ENCODE measurements around the gene PER2.

PER2 gene

GRCh38 chr2:238224356-238225035 lies 63.9 kb downstream of the PER2 start:
- Histone ChIP-seq H3K9ac (ENCODE audit: low read length) (no peak overlapping the region), H3K4me3 (ENCODE audit: low read length) (no peak overlapping the region), H3K9me3 (ENCODE audit: insufficient read depth, low read length) (no peaks in the 10 kb centered on the region), H3K27ac (ENCODE audit: low read length) (no peak overlapping the region), H4K20me1 (ENCODE audit: insufficient read depth, low read length) (no peaks in the 10 kb centered on the region), H3K4me2 (ENCODE audit: low read length) (no peak overlapping the region), H2AFZ (ENCODE audit: low read depth, low read length) (no peak overlapping the region), H3K79me2 (ENCODE audit: low read length) (no peaks in the 10 kb centered on the region), H3K36me3 (replicated peaks; ENCODE audit: low read depth, low read length) (no peaks in the 10 kb centered on the region), H3K27me3 (ENCODE audit: low read depth, low read length) (no peaks in the 10 kb centered on the region), H3K4me1 (ENCODE audit: low read length) (0 out of 2 replicates have a peak, but pooled peaks cover 2% of the 10 kb centered on the region)
- TF ChIP-seq CTCF (IDR thresholded peaks at IDR 0.05; ENCODE audit: low read depth, low read length) (no peak), EZH2phosphoT487 (IDR thresholded peaks at IDR 0.05; ENCODE audit: low read depth) (no peak)

GRCh38 chr2:238220892-238221521 lies 67.4 kb downstream of the PER2 start:
- Histone ChIP-seq H3K4me3 (ENCODE audit: low read length) (no peak overlapping the region), H3K4me2 (ENCODE audit: low read length) (0 out of 2 replicates have a peak overlapping the region, but pooled peaks have one; percentile 14), H4K20me1 (ENCODE audit: insufficient read depth, low read length) (no peaks in the 10 kb centered on the region), H3K4me1 (ENCODE audit: low read length) (0 out of 2 replicates have a peak, but pooled peaks cover under 1% of the 10 kb centered on the region), H2AFZ (ENCODE audit: low read depth, low read length) (no peak overlapping the region; the same call in 1 of the 2 replicates), H3K9me3 (ENCODE audit: insufficient read depth, low read length) (no peaks in the 10 kb centered on the region), H3K9ac (ENCODE audit: low read length) (no peak overlapping the region), H3K27ac (ENCODE audit: low read length) (no peak overlapping the region), H3K79me2 (ENCODE audit: low read length) (no peaks in the 10 kb centered on the region), H3K27me3 (ENCODE audit: low read depth, low read length) (no peaks in the 10 kb centered on the region), H3K36me3 (replicated peaks; ENCODE audit: low read depth, low read length) (no peaks in the 10 kb centered on the region)
- TF ChIP-seq CTCF (IDR thresholded peaks at IDR 0.05; ENCODE audit: low read depth, low read length), result no peak

GRCh38 chr2:238220274-238220891 lies 68.0 kb downstream of the PER2 start:
- Histone ChIP-seq H3K27me3 (ENCODE audit: low read depth, low read length) (no peaks in the 10 kb centered on the region), H3K27ac (ENCODE audit: low read length) (no peak overlapping the region), H3K36me3 (replicated peaks; ENCODE audit: low read depth, low read length) (no peaks in the 10 kb centered on the region), H2AFZ (ENCODE audit: low read depth, low read length) (no peak overlapping the region; the same call in 1 of the 2 replicates), H3K4me3 (ENCODE audit: low read length) (no peak overlapping the region), H4K20me1 (ENCODE audit: insufficient read depth, low read length) (no peaks in the 10 kb centered on the region), H3K4me2 (ENCODE audit: low read length) (no peak overlapping the region), H3K79me2 (ENCODE audit: low read length) (no peaks in the 10 kb centered on the region), H3K9me3 (ENCODE audit: insufficient read depth, low read length) (no peaks in the 10 kb centered on the region), H3K9ac (ENCODE audit: low read length) (no peak overlapping the region), H3K4me1 (ENCODE audit: low read length) (no peaks in the 10 kb centered on the region)
- no peak for TF ChIP-seq CTCF (IDR thresholded peaks at IDR 0.05; ENCODE audit: low read depth, low read length)
- TF ChIP-seq EZH2phosphoT487 (IDR thresholded peaks at IDR 0.05; ENCODE audit: low read depth), result no peak

GRCh38 chr2:238216651-238217184 lies 71.7 kb downstream of the PER2 start:
- Histone ChIP-seq H3K79me2 (ENCODE audit: low read length) (no peaks in the 10 kb centered on the region), H3K27ac (ENCODE audit: low read length) (no peak overlapping the region), H2AFZ (ENCODE audit: low read depth, low read length) (no peak overlapping the region), H3K4me3 (ENCODE audit: low read length) (no peak overlapping the region), H3K4me2 (ENCODE audit: low read length) (no peak overlapping the region), H3K9me3 (ENCODE audit: insufficient read depth, low read length) (no peaks in the 10 kb centered on the region), H3K36me3 (replicated peaks; ENCODE audit: low read depth, low read length) (no peaks in the 10 kb centered on the region), H4K20me1 (ENCODE audit: insufficient read depth, low read length) (no peaks in the 10 kb centered on the region), H3K4me1 (ENCODE audit: low read length) (no peaks in the 10 kb centered on the region), H3K9ac (ENCODE audit: low read length) (no peak overlapping the region), H3K27me3 (ENCODE audit: low read depth, low read length) (peaks cover 7% of the 10 kb centered on the region; the same call in 1 of the 2 replicates)
- TF ChIP-seq CTCF (IDR thresholded peaks at IDR 0.05; ENCODE audit: low read depth, low read length), result no peak
